Measurements from ENCODE around the gene TBX15.

- TF ChIP-seq SIN3A (IDR thresholded peaks at IDR 0.05; ENCODE audit: borderline replicate concordance, insufficient read depth, low read length) (no peak), POLR2AphosphoS5 (IDR thresholded peaks at IDR 0.05; ENCODE audit: low read depth, low read length) (no peak), TAF1 (IDR thresholded peaks at IDR 0.05; ENCODE audit: borderline replicate concordance, insufficient read depth, low read length) (no peak), REST (IDR thresholded peaks at IDR 0.05; ENCODE audit: insufficient read depth in 1 of 2, low read depth in 2 of 2, low read length in 2 of 2) (no peak)
These were observed 47.2 kb downstream of the TBX15 start for GRCh38 chr1:118940957-118941356.

Data from PFSK-1 (cell line).